IMR-90 (cell line): Measurements from ENCODE around the gene PSPC1. TPM values are rescaled to one million over a fixed set of nuclear protein-coding genes. Genes with fewer than 3 reads are reported as not detected.

Source experiments
- ATAC-seq: fragments of 200-7000 bp; cut with Tn5 transposase; 2 replicates; pipeline ENCODE4 v1.9.1; 2020; ENCODE audit warnings: low read depth, mild to moderate bottlenecking, moderate library complexity
- BruUV-seq: library from RNA; stranded (reverse); fragments of 400-500 nt; replicated peaks from 2 replicates; lab custom pipeline; 2021; lab: Mats Ljungman, UMichigan
- CTCF ChIA-PET: fragments of 300-600 bp; formaldehyde crosslinking; extraction: SDS; loops from one replicate; lab custom pipeline; 2021; ENCODE audit warnings: antibody characterized with exemption; lab: Yijun Ruan, JAX
- POLR2A ChIA-PET: fragments of 300-600 bp; sonication (Branson Sonifier 250); formaldehyde crosslinking; loops from one replicate; lab custom pipeline; 2022; ENCODE audit warnings: antibody characterized with exemption; ENCODE audit not compliant: unreplicated experiment; lab: Charles Lee
- DNase-seq: peaks from one replicate; pipeline ENCODE4 v3.0.0; 2013
- H2AFZ ChIP-seq: replicated peaks from 2 replicates; pipeline ENCODE3; 2013; ENCODE audit warnings: low read length, mild to moderate bottlenecking; ENCODE audit not compliant: poor library complexity
- H2AK5ac ChIP-seq: 2 replicates; pipeline ENCODE4 v1.6.1; 2013; ENCODE audit warnings: low read depth, low read length, inconsistent platforms
- H2AK9ac ChIP-seq: replicated peaks from 2 replicates; pipeline ENCODE3; 2013; ENCODE audit warnings: mild to moderate bottlenecking, low read depth, low read length, moderate library complexity; ENCODE audit not compliant: poor library complexity
- H2BK120ac ChIP-seq: 2 replicates; pipeline ENCODE4 v1.6.1; 2013; ENCODE audit warnings: low read depth, low read length, inconsistent platforms
- H2BK15ac ChIP-seq: 3 replicates; pipeline ENCODE4 v1.6.1; 2013; ENCODE audit warnings: low read depth, low read length, inconsistent platforms
- H2BK20ac ChIP-seq: 2 replicates; pipeline ENCODE4 v1.6.1; 2013; ENCODE audit warnings: low read depth, mild to moderate bottlenecking, inconsistent platforms, low read length, moderate library complexity
- H2BK5ac ChIP-seq: 2 replicates; pipeline ENCODE4 v1.6.1; 2013; ENCODE audit warnings: mild to moderate bottlenecking, low read depth, low read length, inconsistent platforms; ENCODE audit not compliant: poor library complexity, severe bottlenecking
- H3K14ac ChIP-seq: replicated peaks from 2 replicates; pipeline ENCODE4 v1.6.1; 2013; ENCODE audit warnings: low read depth, low read length, inconsistent platforms
- H3K18ac ChIP-seq: 2 replicates; pipeline ENCODE4 v1.6.1; 2013; ENCODE audit warnings: low read depth, low read length, control low read depth
- H3K23ac ChIP-seq: 2 replicates; pipeline ENCODE4 v1.6.1; 2013; ENCODE audit warnings: low read depth, low read length, inconsistent platforms
- H3K27ac ChIP-seq: 2 replicates; pipeline ENCODE4 v1.5.1; 2013; ENCODE audit warnings: mild to moderate bottlenecking, control low read depth, low read length; ENCODE audit not compliant: insufficient read depth
- H3K27me3 ChIP-seq: 2 replicates; pipeline ENCODE4 v1.6.1; 2013; ENCODE audit warnings: low read length; ENCODE audit not compliant: control insufficient read depth, insufficient read depth
- H3K36me3 ChIP-seq: 2 replicates; pipeline ENCODE4 v1.6.1; 2013; ENCODE audit warnings: low read length, mixed read lengths; ENCODE audit not compliant: control insufficient read depth, insufficient read depth
- H3K4ac ChIP-seq: 2 replicates; pipeline ENCODE4 v1.6.1; 2013; ENCODE audit warnings: low read depth, low read length, inconsistent platforms
- H3K4me1 ChIP-seq: 2 replicates; pipeline ENCODE4 v1.6.1; 2013; ENCODE audit warnings: low read length, mixed read lengths; ENCODE audit not compliant: control insufficient read depth, insufficient read depth
- H3K4me2 ChIP-seq: 2 replicates; pipeline ENCODE4 v1.6.1; 2013; ENCODE audit warnings: low read depth, mild to moderate bottlenecking, control low read depth, low read length, moderate library complexity
- H3K4me3 ChIP-seq: 2 replicates; pipeline ENCODE4 v1.5.1; 2013; ENCODE audit warnings: low read depth, mild to moderate bottlenecking, control low read depth, low read length, moderate library complexity; ENCODE audit not compliant: insufficient read depth
- H3K56ac ChIP-seq: 2 replicates; pipeline ENCODE4 v1.6.1; 2013; ENCODE audit warnings: low read length, inconsistent platforms; ENCODE audit not compliant: insufficient read depth; ENCODE audit errors: extremely low read depth
- H3K79me1 ChIP-seq, 2 experiments: 2 replicates each; pipeline ENCODE4 v1.6.1; 2013; ENCODE audit warnings: low read length in 2 of 2, inconsistent platforms in 1 of 2, low read depth in 1 of 2
- H3K9ac ChIP-seq: 2 replicates; pipeline ENCODE4 v1.6.1; 2013; ENCODE audit warnings: low read depth, low read length, control low read depth
- H3K9me1 ChIP-seq: 2 replicates; pipeline ENCODE4 v1.6.1; 2013; ENCODE audit warnings: low read length, inconsistent platforms; ENCODE audit not compliant: insufficient read depth
- H3K9me3 ChIP-seq: 2 replicates; pipeline ENCODE4 v1.6.1; 2013; ENCODE audit warnings: low read length; ENCODE audit not compliant: control insufficient read depth, insufficient read depth
- H4K20me1 ChIP-seq: 2 replicates; pipeline ENCODE4 v1.6.1; 2013; ENCODE audit warnings: low read length, inconsistent platforms; ENCODE audit not compliant: insufficient read depth
- H4K5ac ChIP-seq: 2 replicates; pipeline ENCODE4 v1.6.1; 2013; ENCODE audit warnings: mild to moderate bottlenecking, low read depth, low read length, control low read depth
- H4K8ac ChIP-seq, 2 experiments: 2 replicates each; pipeline ENCODE4 v1.6.1; 2013; ENCODE audit warnings: low read depth in 2 of 2, low read length in 2 of 2, control low read depth in 1 of 2, inconsistent platforms in 1 of 2
- H4K91ac ChIP-seq: 2 replicates; pipeline ENCODE4 v1.6.1; 2013; ENCODE audit warnings: low read depth, low read length, inconsistent platforms; ENCODE audit not compliant: insufficient read depth
- MAFK ChIP-seq: IDR thresholded peaks from 2 replicates; pipeline ENCODE4 v1.6.1; 2012; ENCODE audit warnings: low read depth, low read length, improper control_type of control experiment
- MXI1 ChIP-seq: IDR thresholded peaks from 2 replicates; pipeline ENCODE4 v1.6.1; 2012; ENCODE audit warnings: low read depth, mild to moderate bottlenecking, low read length, moderate library complexity, borderline replicate concordance
- RCOR1 ChIP-seq: IDR thresholded peaks from 2 replicates; pipeline ENCODE4 v1.6.1; 2012; ENCODE audit warnings: mild to moderate bottlenecking, low read length, improper control_type of control experiment; ENCODE audit not compliant: insufficient replicate concordance
- RFX5 ChIP-seq: IDR thresholded peaks from 2 replicates; pipeline ENCODE4 v1.8.0; 2012; ENCODE audit warnings: low read depth, mild to moderate bottlenecking, low read length, moderate library complexity
- WGBS, 2 experiments: methylation state at CpG; one replicate each; pipeline versions ENCODE4 v1.1.5 to v1.1.7; 2013; ENCODE audit warnings: missing lambda C conversion rate in 2 of 2; ENCODE audit not compliant: insufficient read length in 1 of 2; ENCODE audit errors: extremely low coverage in 2 of 2; 5-methylcytosine and 5-hydroxymethylcytosine counted together
- dilution Hi-C: fragments of 300-500 bp; cut with HindIII; formaldehyde crosslinking; loops from one replicate; pipeline ENCODE4 v1.14.3; 2018; ENCODE audit warnings: low sequenced_read_pairs; ENCODE audit not compliant: unreplicated experiment
- in situ Hi-C: fragments of 300-500 bp; cut with MboI; formaldehyde crosslinking; loops from 3 replicates; pipeline ENCODE4 v1.14.3; 2019; ENCODE audit warnings: low sequenced_read_pairs, inconsistent platforms, mixed read lengths
- intact Hi-C: fragments of 100-400 bp; cut with micrococcal nuclease; formaldehyde crosslinking; loops from 2 replicates; pipeline ENCODE4 v1.10.0; 2022
- polyA plus RNA-seq, 3 experiments: library from polyadenylated mRNA; depleted of rRNA; stranded (reverse); fragments of >200 nt; gene quantifications; 2 replicates each; pipeline ENCODE4 v1.2.3, GENCODE V29; 2012; ENCODE audit warnings: low replicate concordance in 1 of 3
- total RNA-seq: library from RNA; depleted of rRNA; stranded (reverse); fragments of >200 nt; gene quantifications from 2 replicates; pipeline ENCODE4 v1.2.3, GENCODE V29; 2012
- TF ChIP-seq, protein P1 (sequence below): fragments of 150-350 bp; IDR thresholded peaks from 2 replicates; pipeline ENCODE4 v1.6.1; 2016; ENCODE audit warnings: low read depth, mild to moderate bottlenecking, low read length, moderate library complexity, borderline replicate concordance

The PSPC1 gene
- total and polyA plus RNA-seq, 2 of the 4 experiments (the other 2 are of a cell fraction): 38.3 to 39.8 TPM

DNA sequence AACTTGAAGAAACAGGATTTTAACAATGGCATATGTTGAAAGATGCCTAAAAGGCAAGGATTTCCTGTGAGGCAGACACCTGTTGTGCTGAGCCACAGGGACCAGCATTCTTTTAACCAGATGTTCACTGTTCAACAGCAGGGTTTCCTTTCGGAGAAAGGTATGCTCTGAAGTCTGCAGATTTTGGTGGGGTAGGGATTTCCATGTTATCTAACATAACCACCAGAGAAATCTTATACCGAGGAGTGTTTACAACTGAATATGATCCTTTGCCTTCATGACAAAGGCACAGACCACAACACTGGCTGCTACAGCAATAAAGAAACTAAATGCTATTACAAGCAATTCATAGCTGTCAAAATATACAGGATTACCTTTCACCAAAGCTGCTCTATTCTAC is 101.2 kb downstream of the PSPC1 start:
- ATAC-seq (no peak), DNase-seq (peak; percentile 35)
- intact Hi-C loops: loop anchor here (5.0 kb wide), 1 partner anchor 41 kb away; no protein-coding TSS in a partner anchor
- H3K14ac ChIP-seq: no peak overlapping the region
- BruUV-seq: no TSS peak
- H3K4me2 ChIP-seq: peak overlapping the region; percentile 3; the same call in 1 of the 2 replicates
- H2AK5ac ChIP-seq: 0 out of 2 replicates have a peak overlapping the region, but pooled peaks have one; percentile 11
- 0 out of 4 replicates have a peak overlapping the region, but pooled peaks of 1 of the 2 experiments have one; percentile 1 for H4K8ac ChIP-seq
- no peak overlapping the region for H2AK9ac ChIP-seq
- peaks cover 5% of the 10 kb centered on the region for H3K4me1 ChIP-seq
- peaks cover 5% of the 10 kb centered on the region; the same call in 1 of the 2 replicates for H3K9me1 ChIP-seq
- H2AFZ ChIP-seq: no peak overlapping the region
- ChIA-PET CTCF (interaction anchor here (0.6 kb wide), 1 partner anchor 94 kb away, joined by 4 read pairs; no protein-coding TSS in a partner anchor), POLR2A (no interaction called here)
- no peak overlapping the region for H3K56ac ChIP-seq
- H4K91ac ChIP-seq: peak overlapping the region; percentile 13; the same call in 1 of the 2 replicates
- peak overlapping the region; percentile 6; the same call in 1 of the 2 replicates for H3K23ac ChIP-seq
- H2BK120ac ChIP-seq: peak overlapping the region; percentile 2; the same call in 1 of the 2 replicates
- no peak overlapping the region for H3K4me3 ChIP-seq
- no peak overlapping the region; the same call in 1 of the 2 replicates for H3K18ac ChIP-seq
- WGBS, 2 experiments: no CpG with 5 or more reads among the region's 2 CpGs
- no peak overlapping the region for H4K5ac ChIP-seq
- dilution Hi-C loops: no loop called here
- H3K9me3 ChIP-seq: no peaks in the 10 kb centered on the region
- peak overlapping the region; percentile 12; the same call in 1 of the 2 replicates for H3K4ac ChIP-seq
- TF ChIP-seq MXI1 (no peak), MAFK (no peak), RCOR1 (no peak), RFX5 (no peak)
- TF ChIP-seq, protein P1, sequence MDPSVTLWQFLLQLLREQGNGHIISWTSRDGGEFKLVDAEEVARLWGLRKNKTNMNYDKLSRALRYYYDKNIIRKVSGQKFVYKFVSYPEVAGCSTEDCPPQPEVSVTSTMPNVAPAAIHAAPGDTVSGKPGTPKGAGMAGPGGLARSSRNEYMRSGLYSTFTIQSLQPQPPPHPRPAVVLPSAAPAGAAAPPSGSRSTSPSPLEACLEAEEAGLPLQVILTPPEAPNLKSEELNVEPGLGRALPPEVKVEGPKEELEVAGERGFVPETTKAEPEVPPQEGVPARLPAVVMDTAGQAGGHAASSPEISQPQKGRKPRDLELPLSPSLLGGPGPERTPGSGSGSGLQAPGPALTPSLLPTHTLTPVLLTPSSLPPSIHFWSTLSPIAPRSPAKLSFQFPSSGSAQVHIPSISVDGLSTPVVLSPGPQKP: no peak
- in situ Hi-C loops: no loop called here
- H4K20me1 ChIP-seq: no peaks in the 10 kb centered on the region; the same call in 1 of the 2 replicates
- H3K9ac ChIP-seq: no peak overlapping the region
- peak overlapping the region; percentile 15; the same call in 1 of the 2 replicates for H2BK20ac ChIP-seq
- H2BK5ac ChIP-seq: no peak overlapping the region
- peaks cover 2% of the 10 kb centered on the region for H3K36me3 ChIP-seq
- H3K27ac ChIP-seq: no peak overlapping the region
- H3K79me1 ChIP-seq: peaks cover 14 to 50% of the 10 kb centered on the region in 2 experiments; a peak in 3 of 4 replicates
- no peaks in the 10 kb centered on the region for H3K27me3 ChIP-seq
- no peak overlapping the region for H2BK15ac ChIP-seq
